Gastrocnemius medialis (tissue), 4 donors: ENCODE data around the gene TCF7L2. TPM values are rescaled to one million over a fixed set of nuclear protein-coding genes. Genes with fewer than 3 reads are reported as not detected.
A peak's percentile ranks its signal among the peaks of the same experiment; 100 is the strongest.

ENCODE experiments used
- ATAC-seq, 2 donors: fragments of 150-250 bp; one replicate each; pipeline ENCODE4 v1.9.1; 2016
- DNase-seq, 2 donors: peaks; one replicate each; pipeline ENCODE4 v3.0.0-alpha.2; 2019
- H3K27ac ChIP-seq, 4 donors: fragments of 200-600 bp; sonication (generic); 1 replicate in 1 of 4; 2 replicates in 3 of 4; pipeline ENCODE4 v1.5.1; 2016 to 2018; ENCODE audit warnings: mild to moderate bottlenecking in 2 of 4, moderate library complexity in 1 of 4
- H3K27me3 ChIP-seq, 3 donors: fragments of 200-600 bp; sonication (generic) in 2 of 3; 1 replicate in 1 of 3; 2 replicates in 2 of 3; pipeline versions ENCODE4 v1.5.1 to v1.6.0; 2016 to 2019; ENCODE audit warnings: mild to moderate bottlenecking in 1 of 3, moderate library complexity in 1 of 3
- H3K36me3 ChIP-seq, 2 donors: fragments of 200-600 bp; sonication (generic) in 1 of 2; one replicate each; pipeline ENCODE4 v1.5.1; 2017 to 2018
- H3K4me1 ChIP-seq, 2 donors: fragments of 200-600 bp; sonication (generic) in 1 of 2; one replicate each; pipeline ENCODE4 v1.5.1; 2016 to 2017; ENCODE audit warnings: mild to moderate bottlenecking in 2 of 2
- H3K4me3 ChIP-seq, 4 donors: fragments of 200-600 bp; sonication (generic) in 3 of 4; 1 replicate in 1 of 4; 2 replicates in 3 of 4; pipeline ENCODE4 v1.5.1; 2016 to 2019; ENCODE audit warnings: mild to moderate bottlenecking in 2 of 4
- H3K9me3 ChIP-seq, 3 donors: fragments of 200-600 bp; sonication (generic) in 2 of 3; 1 replicate in 1 of 3; 2 replicates in 2 of 3; pipeline ENCODE4 v1.5.1; 2016 to 2019
- CTCF ChIP-seq, 5 experiments: fragments of 450-650 bp in 3 of 5; fragments of 200-600 bp in 2 of 5; sonication (generic) in 2 of 5; IDR thresholded peaks in 4 of 5; conservative IDR thresholded peaks in 1 of 5; 1 replicate in 4 of 5; 2 replicates in 1 of 5; pipeline ENCODE4 v1.5.1; 2016 to 2019; ENCODE audit warnings: antibody characterized with exemption in 5 of 5, mild to moderate bottlenecking in 3 of 5, moderate library complexity in 3 of 5
- POLR2A ChIP-seq, 2 donors: fragments of 450-650 bp; IDR thresholded peaks; one replicate each; pipeline ENCODE4 v1.6.1; 2017; ENCODE audit warnings: antibody characterized with exemption in 2 of 2, mild to moderate bottlenecking in 2 of 2, moderate library complexity in 2 of 2
- in situ Hi-C, 4 donors: fragments of 200-750 bp; cut with MboI; loops; one replicate each; pipeline versions ENCODE4 v1.15.0 to v1.8.0; 2017; ENCODE audit warnings: low sequenced_read_pairs in 4 of 4
- intact Hi-C: fragments of 100-400 bp; cut with DNase I; formaldehyde crosslinking; loops from one replicate; pipeline ENCODE4 v1.15.1; 2023; ENCODE audit warnings: low total_unique reads
- total RNA-seq, 4 donors: library from RNA; depleted of rRNA; stranded (reverse); fragments of >200 nt; gene quantifications; one replicate each; pipeline versions ENCODE4 v1.1.0 to v1.2.3, GENCODE V29; 2016

Gene TCF7L2
- total RNA-seq, 4 donors from 2014 or later = 4.6 to 5.1 (median 5.0) TPM

GRCh38 chr10:113027574-113028455 lies 77.8 kb downstream of the TCF7L2 start:
- H3K4me1 ChIP-seq = peaks cover 31 to 33% of the 10 kb centered on the region in 2 donors
- intact Hi-C loops (loop anchor here (5.0 kb wide), 1 partner anchor 76 kb away; the partner anchor contains the start of gene TCF7L2), in situ Hi-C loops (no loop called here)
- no peaks in the 10 kb centered on the region for H3K9me3 ChIP-seq
- DNase-seq = no peak
- H3K27ac ChIP-seq = peak overlapping the region; percentile 14 to 51 (median 32)
- H3K27me3 ChIP-seq = no peaks in the 10 kb centered on the region
- TF ChIP-seq CTCF (IDR thresholded peaks at IDR 0.05 in 4 of 5, conservative IDR thresholded peaks at IDR 0.05 in 1 of 5) = no peak
- TF ChIP-seq POLR2A (IDR thresholded peaks at IDR 0.05) = no peak
- H3K36me3 ChIP-seq = no peaks in the 10 kb centered on the region
- H3K4me3 ChIP-seq = peak overlapping the region; percentile 22 to 50 (median 30)
- ATAC-seq = peak; percentile 60 to 63

- Histone ChIP-seq H3K9me3 (no peaks in the 10 kb centered on the region), H3K27ac (peak overlapping the region; percentile 14 to 51 (median 30)), H3K4me3 (peak overlapping the region; percentile 22 to 50 (median 30)), H3K27me3 (no peaks in the 10 kb centered on the region), H3K4me1 (peaks cover 31 to 33% of the 10 kb centered on the region in 2 donors), H3K36me3 (no peaks in the 10 kb centered on the region)
- TF ChIP-seq POLR2A (IDR thresholded peaks at IDR 0.05) (no peak), CTCF (IDR thresholded peaks at IDR 0.05 in 4 of 5, conservative IDR thresholded peaks at IDR 0.05 in 1 of 5) (no peak)
- peak in 1 of 2 donors; percentile 36 for ATAC-seq
- intact Hi-C loops (loop anchor here (5.0 kb wide), 1 partner anchor 76 kb away; the partner anchor contains the start of gene TCF7L2), in situ Hi-C loops (no loop called here)
- DNase-seq = no peak
These were observed 78.7 kb downstream of the TCF7L2 start for GRCh38 chr10:113028456-113029440.

GRCh38 chr10:113030453-113030852 lies 80.4 kb downstream of the TCF7L2 start:
- DNase-seq (no peak), ATAC-seq (no peak)
- no peak overlapping the region for H3K4me3 ChIP-seq
- intact Hi-C loops = no loop called here
- no peaks in the 10 kb centered on the region for H3K9me3 ChIP-seq
- H3K27ac ChIP-seq = no peak overlapping the region
- TF ChIP-seq POLR2A (IDR thresholded peaks at IDR 0.05) (no peak), CTCF (IDR thresholded peaks at IDR 0.05 in 4 of 5, conservative IDR thresholded peaks at IDR 0.05 in 1 of 5) (no peak)
- H3K36me3 ChIP-seq = no peaks in the 10 kb centered on the region
- H3K4me1 ChIP-seq = peaks cover 31 to 33% of the 10 kb centered on the region in 2 donors
- in situ Hi-C loops = no loop called here
- no peaks in the 10 kb centered on the region for H3K27me3 ChIP-seq

- no peaks in the 10 kb centered on the region for H3K9me3 ChIP-seq
- no peak for ATAC-seq
- no peak for DNase-seq
- no peaks in the 10 kb centered on the region for H3K36me3 ChIP-seq
- no peaks in the 10 kb centered on the region for H3K27me3 ChIP-seq
- in situ Hi-C loops (no loop called here), intact Hi-C loops (no loop called here)
- H3K27ac ChIP-seq = no peak overlapping the region
- no peak for TF ChIP-seq CTCF (IDR thresholded peaks at IDR 0.05 in 4 of 5, conservative IDR thresholded peaks at IDR 0.05 in 1 of 5)
- no peak for TF ChIP-seq POLR2A (IDR thresholded peaks at IDR 0.05)
- peaks cover 31 to 32% of the 10 kb centered on the region in 2 donors for H3K4me1 ChIP-seq
- H3K4me3 ChIP-seq = no peak overlapping the region
These were observed 81.1 kb downstream of the TCF7L2 start for GRCh38 chr10:113031147-113031546.
